Erythroblast (primary cell): ENCODE results near the gene CHCHD3.

Experiments
- GATA1 ChIP-seq: IDR thresholded peaks from 2 replicates; pipeline ENCODE4 v1.6.1; 2011; ENCODE audit warnings: low read depth, mild to moderate bottlenecking, control low read depth, low read length, moderate library complexity
- POLR2A ChIP-seq: IDR thresholded peaks from 2 replicates; pipeline ENCODE4 v1.6.1; 2011; ENCODE audit warnings: mild to moderate bottlenecking, low read length

DNA sequence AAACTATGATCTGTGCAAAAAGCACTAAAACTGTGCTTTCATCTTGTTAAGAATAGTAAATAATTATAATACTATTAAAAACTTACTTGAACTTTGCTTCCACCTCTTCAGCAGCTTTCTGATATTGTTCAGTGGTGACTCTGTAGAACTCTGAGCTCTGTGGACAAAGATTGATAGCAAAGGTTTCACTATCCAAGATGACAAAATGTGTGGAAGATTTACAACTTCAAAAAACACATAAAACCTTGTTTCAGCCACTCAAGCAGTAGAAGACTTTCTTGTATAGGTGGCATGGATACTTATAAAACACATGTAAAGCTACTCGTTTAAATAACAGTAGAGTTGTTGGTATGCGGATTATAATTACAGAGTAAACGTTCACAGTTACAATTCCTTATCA lies 243.6 kb downstream of the CHCHD3 start:
- TF ChIP-seq POLR2A (no peak), GATA1 (no peak)
